Peyer's patch (tissue), 4 donors: ENCODE results near the gene ARID1B. TPM values are rescaled to one million over a fixed set of nuclear protein-coding genes. Genes with fewer than 3 reads are reported as not detected.
A peak's percentile ranks its signal among the peaks of the same experiment; 100 is the strongest.
"Not testable (repeated sequence)": the region's sequence is repeated elsewhere in the genome, so short reads cannot be mapped to it uniquely, and the experiment has no call there.

Experiments used
- DNase-seq, 3 donors: peaks; one replicate each; pipeline ENCODE4 v3.0.0-alpha.2; 2017 to 2019
- H3K27ac ChIP-seq, 4 donors: fragments of 200-600 bp; sonication (generic); one replicate each; pipeline ENCODE4 v1.5.1; 2016 to 2019
- H3K27me3 ChIP-seq, 2 donors: fragments of 200-600 bp; sonication (generic); one replicate each; pipeline ENCODE4 v1.5.1; 2019
- H3K36me3 ChIP-seq, 3 donors: fragments of 200-600 bp; sonication (generic); one replicate each; pipeline ENCODE4 v1.5.1; 2016 to 2019
- H3K4me1 ChIP-seq, 4 donors: fragments of 200-600 bp; sonication (generic); one replicate each; pipeline ENCODE4 v1.5.1; 2016 to 2019
- H3K4me3 ChIP-seq, 4 donors: fragments of 200-600 bp; sonication (generic); 1 replicate in 3 of 4; 2 replicates in 1 of 4; pipeline ENCODE4 v1.5.1; 2016 to 2019; ENCODE audit warnings: mild to moderate bottlenecking in 1 of 4
- H3K9me3 ChIP-seq, 4 donors: fragments of 200-600 bp; sonication (generic); one replicate each; pipeline ENCODE4 v1.5.1; 2016 to 2019; ENCODE audit warnings: mild to moderate bottlenecking in 1 of 4
- POLR2A ChIP-seq, 2 donors: fragments of 450-650 bp; IDR thresholded peaks; one replicate each; pipeline ENCODE4 v1.5.1; 2017; ENCODE audit warnings: antibody characterized with exemption in 2 of 2, mild to moderate bottlenecking in 2 of 2, moderate library complexity in 2 of 2
- total RNA-seq, 4 donors: library from RNA; depleted of rRNA; stranded (reverse); fragments of >200 nt; gene quantifications; one replicate each; pipeline ENCODE4 v1.1.0, GENCODE V29; 2016
- TF ChIP-seq, protein P1 (sequence below), 6 experiments: fragments of 450-650 bp in 4 of 6; fragments of 200-600 bp in 2 of 6; sonication (generic) in 1 of 6; IDR thresholded peaks; one replicate each; pipeline ENCODE4 v1.5.1; 2017 to 2019; ENCODE audit warnings: antibody characterized with exemption in 6 of 6, mild to moderate bottlenecking in 3 of 6, moderate library complexity in 1 of 6

ARID1B gene
- total RNA-seq, 4 donors from 2014 or later = 117 to 174 (median 149) TPM

DNA sequence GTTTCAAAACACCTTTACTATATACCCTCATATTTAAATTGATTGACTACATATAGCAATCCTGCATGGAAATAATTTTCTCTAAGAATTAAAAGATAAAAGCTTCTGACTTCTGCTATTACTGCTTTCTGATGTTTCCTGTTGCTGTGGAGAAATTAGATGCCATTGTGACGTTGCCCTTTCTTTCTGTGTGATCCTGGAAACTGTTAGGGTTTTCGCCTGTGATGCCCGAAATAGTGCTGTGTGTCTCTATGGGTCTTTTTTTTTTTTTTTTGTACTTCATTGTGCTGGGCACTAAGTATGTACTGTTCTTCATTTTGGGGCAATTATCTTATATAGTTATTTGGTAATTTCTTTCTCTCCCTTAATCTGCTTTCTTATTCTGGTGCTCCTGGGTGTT lies 205.0 kb downstream of the ARID1B start:
- Histone ChIP-seq H3K4me3 (no peak overlapping the region), H3K9me3 (no peaks in the 10 kb centered on the region), H3K4me1 (peaks cover 0 to 10% (median 0%) of the 10 kb centered on the region in 4 donors), H3K36me3 (no peaks in the 10 kb centered on the region), H3K27ac (no peak overlapping the region), H3K27me3 (no peaks in the 10 kb centered on the region)
- TF ChIP-seq, protein P1, sequence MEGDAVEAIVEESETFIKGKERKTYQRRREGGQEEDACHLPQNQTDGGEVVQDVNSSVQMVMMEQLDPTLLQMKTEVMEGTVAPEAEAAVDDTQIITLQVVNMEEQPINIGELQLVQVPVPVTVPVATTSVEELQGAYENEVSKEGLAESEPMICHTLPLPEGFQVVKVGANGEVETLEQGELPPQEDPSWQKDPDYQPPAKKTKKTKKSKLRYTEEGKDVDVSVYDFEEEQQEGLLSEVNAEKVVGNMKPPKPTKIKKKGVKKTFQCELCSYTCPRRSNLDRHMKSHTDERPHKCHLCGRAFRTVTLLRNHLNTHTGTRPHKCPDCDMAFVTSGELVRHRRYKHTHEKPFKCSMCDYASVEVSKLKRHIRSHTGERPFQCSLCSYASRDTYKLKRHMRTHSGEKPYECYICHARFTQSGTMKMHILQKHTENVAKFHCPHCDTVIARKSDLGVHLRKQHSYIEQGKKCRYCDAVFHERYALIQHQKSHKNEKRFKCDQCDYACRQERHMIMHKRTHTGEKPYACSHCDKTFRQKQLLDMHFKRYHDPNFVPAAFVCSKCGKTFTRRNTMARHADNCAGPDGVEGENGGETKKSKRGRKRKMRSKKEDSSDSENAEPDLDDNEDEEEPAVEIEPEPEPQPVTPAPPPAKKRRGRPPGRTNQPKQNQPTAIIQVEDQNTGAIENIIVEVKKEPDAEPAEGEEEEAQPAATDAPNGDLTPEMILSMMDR (IDR thresholded peaks at IDR 0.05) = no peak
- TF ChIP-seq POLR2A (IDR thresholded peaks at IDR 0.05) = no peak
- DNase-seq = no peak

DNA sequence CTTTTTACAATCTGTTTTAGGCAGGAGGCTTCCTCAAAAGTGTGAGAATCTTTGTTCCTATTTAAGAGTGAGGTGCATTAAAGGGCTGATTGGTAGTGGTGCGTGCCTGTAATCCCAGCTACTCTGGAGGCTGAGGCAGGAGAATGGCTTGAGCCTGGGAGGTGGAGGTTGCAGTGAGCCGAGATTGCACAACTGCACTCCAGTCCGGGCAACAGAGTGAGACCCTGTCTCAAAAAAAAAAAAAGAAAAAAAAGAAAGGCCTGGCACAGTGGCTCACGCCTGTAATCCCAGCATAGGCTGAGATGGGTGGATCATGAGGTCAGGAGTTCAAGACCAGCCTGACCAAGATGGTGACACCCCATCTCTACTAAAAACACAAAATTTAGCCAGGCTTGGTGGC lies 205.7 kb downstream of the ARID1B start:
- not testable (repeated sequence) for H3K4me3 ChIP-seq, H3K27ac ChIP-seq, H3K4me1 ChIP-seq, DNase-seq, H3K36me3 ChIP-seq, H3K9me3 ChIP-seq, H3K27me3 ChIP-seq

DNA sequence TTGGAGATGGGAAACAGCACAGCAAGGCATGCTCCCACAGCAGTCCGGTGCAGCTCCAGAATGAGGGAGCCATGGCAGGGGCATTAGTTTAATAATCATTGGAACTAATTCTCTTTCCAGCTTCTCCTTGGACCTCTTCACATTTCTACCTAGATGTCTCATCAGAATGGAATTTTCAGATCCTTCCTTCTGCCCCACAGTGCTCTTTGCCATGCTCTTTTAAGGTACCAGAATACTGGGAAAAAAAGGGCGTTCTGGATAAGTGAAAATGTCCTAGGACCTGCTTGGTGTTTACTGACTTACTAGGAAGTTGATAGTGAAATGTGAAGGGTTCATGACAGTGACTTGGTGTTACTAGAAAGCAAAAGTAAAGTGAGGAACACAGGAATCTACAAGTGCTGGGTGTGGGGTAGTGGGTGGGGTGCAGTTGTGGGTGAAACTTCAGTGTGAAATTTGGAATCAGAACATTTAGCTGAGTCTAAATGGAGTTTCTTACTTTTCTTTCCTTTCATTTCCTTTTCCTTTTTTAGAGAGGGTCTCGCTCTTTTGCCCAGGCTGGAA lies 207.1 kb downstream of the ARID1B start:
- H3K27me3 ChIP-seq = no peaks in the 10 kb centered on the region
- no peaks in the 10 kb centered on the region for H3K9me3 ChIP-seq
- no peak for TF ChIP-seq POLR2A (IDR thresholded peaks at IDR 0.05)
- TF ChIP-seq, protein P1 (IDR thresholded peaks at IDR 0.05) = no peak
- no peak for DNase-seq
- H3K4me1 ChIP-seq = peaks cover 0 to 10% (median 3%) of the 10 kb centered on the region in 4 donors
- H3K4me3 ChIP-seq = no peak overlapping the region
- H3K36me3 ChIP-seq = no peaks in the 10 kb centered on the region
- no peak overlapping the region for H3K27ac ChIP-seq

DNA sequence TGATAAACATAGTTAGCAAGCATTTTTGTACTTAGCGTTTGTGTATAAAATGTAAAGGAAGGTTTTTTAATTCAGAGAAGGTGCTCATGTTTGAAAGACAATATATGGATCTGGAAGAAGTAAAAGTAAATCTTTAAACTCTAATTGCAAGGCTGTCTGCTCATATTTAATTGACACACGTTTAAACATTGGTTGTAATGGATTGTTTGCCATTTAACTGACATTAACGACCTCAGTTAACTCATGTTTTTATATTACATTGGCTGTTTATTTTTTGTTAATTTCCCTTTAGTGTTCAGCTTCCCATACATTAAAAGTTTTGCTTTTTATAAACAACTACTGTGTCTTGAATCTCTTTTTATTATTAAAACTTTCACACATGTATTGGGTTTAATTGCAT lies 208.1 kb downstream of the ARID1B start:
- peaks cover 0 to 10% (median 3%) of the 10 kb centered on the region in 4 donors for H3K4me1 ChIP-seq
- TF ChIP-seq POLR2A (IDR thresholded peaks at IDR 0.05) = no peak
- TF ChIP-seq, protein P1 (IDR thresholded peaks at IDR 0.05) = no peak

DNA sequence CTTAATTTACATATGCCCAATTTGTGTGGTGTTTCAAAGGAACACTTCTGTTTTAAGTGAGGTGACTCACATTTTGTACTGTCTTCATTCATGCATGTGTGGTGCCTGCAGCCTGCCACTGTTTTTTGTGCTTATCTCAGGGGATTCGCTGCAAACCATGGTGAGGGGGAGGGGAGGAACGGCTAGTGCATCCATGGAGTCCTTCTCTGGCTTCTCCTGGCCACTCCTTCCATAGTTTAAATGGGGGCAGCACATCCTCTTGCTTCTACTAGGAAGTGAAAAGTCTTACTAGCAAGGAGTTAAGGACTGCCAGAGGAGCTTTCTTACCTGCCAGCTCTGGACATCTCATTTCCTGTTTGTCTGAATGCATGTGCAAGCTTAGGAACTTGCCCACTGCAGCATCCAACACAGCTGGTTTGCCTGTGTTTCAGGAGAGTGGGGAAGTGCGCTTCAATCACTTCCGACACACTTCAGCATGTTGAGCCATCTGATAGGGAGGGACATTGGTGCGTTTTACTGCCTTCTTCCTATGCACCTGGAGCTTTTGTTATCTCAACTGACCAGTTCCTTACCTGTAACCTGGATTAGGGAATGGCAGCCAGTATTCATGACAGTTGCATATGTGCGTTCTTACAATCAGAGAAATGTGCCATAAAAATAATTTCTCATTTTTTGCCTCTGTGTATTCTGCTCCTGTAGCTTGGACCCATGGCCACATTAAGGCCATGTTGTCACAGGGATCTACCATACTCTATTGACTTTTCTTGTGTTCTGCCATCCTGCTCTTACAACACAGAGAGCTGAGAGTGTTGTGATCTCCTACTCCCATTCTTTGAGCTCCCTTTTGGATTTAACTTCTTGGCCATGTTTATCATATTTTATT lies 211.3 kb downstream of the ARID1B start:
- no peak for TF ChIP-seq POLR2A (IDR thresholded peaks at IDR 0.05)
- TF ChIP-seq, protein P1 (IDR thresholded peaks at IDR 0.05) = no peak
- no peaks in the 10 kb centered on the region for H3K9me3 ChIP-seq

More for the DNA sequence above, 208.1 kb downstream of the ARID1B start:
- no peak overlapping the region for H3K27ac ChIP-seq
- no peaks in the 10 kb centered on the region for H3K9me3 ChIP-seq
- no peak for DNase-seq
- no peaks in the 10 kb centered on the region for H3K27me3 ChIP-seq
- no peaks in the 10 kb centered on the region for H3K36me3 ChIP-seq
- H3K4me3 ChIP-seq = no peak overlapping the region

DNA sequence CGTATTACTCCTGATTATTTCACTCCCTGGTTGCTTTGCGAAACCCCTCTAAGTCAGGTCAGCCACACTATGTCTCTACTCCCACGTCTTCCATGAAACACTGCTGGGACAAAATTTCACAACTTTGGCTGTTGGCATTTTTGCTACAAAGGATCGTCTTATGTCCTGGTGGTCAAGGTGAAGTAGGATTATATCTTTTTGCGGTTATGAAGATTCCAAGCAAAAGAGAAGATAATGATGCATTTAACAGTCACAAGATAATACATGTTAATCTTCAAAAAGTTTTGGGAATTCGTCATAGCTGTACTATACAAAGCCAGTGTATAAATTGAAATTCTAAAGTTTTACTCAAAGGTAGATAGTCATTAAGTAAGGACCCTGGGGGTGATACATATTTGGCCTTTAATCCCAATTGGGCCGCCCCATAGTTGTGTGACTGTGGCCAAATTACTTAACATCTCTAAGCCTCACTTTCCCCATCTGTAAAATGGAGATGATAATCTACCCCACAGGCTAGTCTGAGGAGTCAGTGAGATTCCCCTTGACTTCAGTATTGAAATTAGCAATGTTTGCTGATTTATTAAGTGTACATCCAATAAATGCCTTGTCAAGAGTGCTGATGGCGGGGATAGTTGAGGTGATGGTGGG lies 212.1 kb downstream of the ARID1B start:
- Histone ChIP-seq H3K27me3 (no peaks in the 10 kb centered on the region), H3K27ac (no peak overlapping the region), H3K4me3 (no peak overlapping the region), H3K4me1 (peaks cover 0 to 10% (median 4%) of the 10 kb centered on the region in 4 donors), H3K9me3 (no peaks in the 10 kb centered on the region), H3K36me3 (no peaks in the 10 kb centered on the region)
- DNase-seq = no peak
- TF ChIP-seq, protein P1 (IDR thresholded peaks at IDR 0.05) = no peak
- TF ChIP-seq POLR2A (IDR thresholded peaks at IDR 0.05) = no peak

More for the DNA sequence above, 211.3 kb downstream of the ARID1B start:
- Histone ChIP-seq H3K27ac (peak overlapping the region in 1 of 4 donors; percentile 70), H3K4me3 (no peak overlapping the region), H3K27me3 (no peaks in the 10 kb centered on the region), H3K4me1 (peaks cover 0 to 8% (median 3%) of the 10 kb centered on the region in 4 donors), H3K36me3 (no peaks in the 10 kb centered on the region)
- DNase-seq = peak in 2 of 3 donors; percentile 67 to 72
